Measurements from ENCODE around the gene FSIP1. TPM values are rescaled to one million over a fixed set of nuclear protein-coding genes. Genes with fewer than 3 reads are reported as not detected.

Gene FSIP1
- total and polyA plus RNA-seq, 9 of the 15 experiments (the other 6 are each of a cell fraction or from before 2014, with no cell fraction given), result 0.07 to 0.51 (median 0.29) TPM

GRCh38 chr15:39555885-39556284 is 226.8 kb downstream of the FSIP1 start (continued):
- TF ChIP-seq ZBTB43 (CRISPR knock-in tag; IDR thresholded peaks at IDR 0.05) (no peak), ZNF445 (CRISPR knock-in tag; IDR thresholded peaks at IDR 0.05; ENCODE audit: low read depth) (no peak)

DNA sequence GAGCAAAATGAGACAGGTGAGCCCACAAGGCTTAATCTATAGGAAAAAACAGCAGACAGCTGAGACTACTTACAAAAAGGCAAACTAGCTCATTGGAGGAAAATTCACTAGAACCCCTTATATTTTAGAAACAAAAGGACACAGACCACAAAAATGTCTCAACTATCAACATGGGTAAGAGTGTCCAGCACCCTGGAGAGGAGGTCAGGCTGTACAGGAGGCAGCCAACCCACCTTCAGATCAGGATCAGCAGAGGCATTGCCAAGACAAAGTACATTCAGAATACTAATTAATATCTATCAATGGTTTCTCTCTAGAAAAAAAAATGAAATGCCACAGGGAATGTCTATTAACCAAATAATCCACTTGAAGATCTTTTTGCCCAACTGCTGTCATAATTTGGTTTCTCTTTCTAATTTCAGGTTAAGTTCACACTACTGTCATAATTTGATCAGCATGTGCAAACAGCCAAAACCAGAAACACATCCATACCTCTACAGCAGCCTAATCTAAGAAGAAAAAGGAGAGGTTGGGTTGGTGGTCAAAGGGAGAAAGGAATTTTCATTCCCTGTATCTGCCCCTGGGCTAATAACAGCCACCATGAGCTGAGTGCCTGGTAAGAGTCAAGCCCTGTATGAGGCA is 227.8 kb downstream of the FSIP1 start:
- Histone ChIP-seq H3K4me2 (ENCODE audit: insufficient read depth, low read length) (no peak overlapping the region), H3K27me3 (ENCODE audit: control insufficient read depth in 2 of 2, insufficient read depth in 2 of 2, low read length in 2 of 2) (peaks cover 10 to 16% of the 10 kb centered on the region in 2 experiments; a peak in 4 of 5 replicates), H3K27ac (ENCODE audit: extremely low read depth, low read depth, low read length) (no peak overlapping the region), H3K4me1 (replicated peaks in 1 of 2; ENCODE audit: control insufficient read depth in 2 of 2, insufficient read depth in 2 of 2, low read length in 2 of 2) (no peaks in the 10 kb centered on the region), H3K9me3 (replicated peaks; ENCODE audit: control insufficient read depth, insufficient read depth, low read depth, low read length) (no peaks in the 10 kb centered on the region), H3K79me2 (ENCODE audit: control insufficient read depth, insufficient read depth, low read length) (no peaks in the 10 kb centered on the region), H3K36me3 (ENCODE audit: control insufficient read depth, insufficient read depth, low read length) (no peaks in the 10 kb centered on the region), H3K9me1 (ENCODE audit: control insufficient read depth, insufficient read depth, low read length) (no peaks in the 10 kb centered on the region), H3K4me3 (no peak overlapping the region), H2AFZ (ENCODE audit: low read depth, low read length) (no peak overlapping the region), H3K9ac (ENCODE audit: insufficient read depth in 1 of 2, low read depth in 2 of 2, low read length in 2 of 2) (no peak overlapping the region), H4K20me1 (replicated peaks; ENCODE audit: control insufficient read depth, insufficient read depth, low read length) (no peaks in the 10 kb centered on the region)
- no peak for FAIRE-seq
- ChIA-PET CTCF (ENCODE audit: low intra/inter-chr PET ratio) (no interaction called here), POLR2A (no interaction called here)
- in situ Hi-C loops (cut with MboI) (no loop called here), intact Hi-C loops (cut with micrococcal nuclease) (no loop called here)
- TF ChIP-seq TEAD4 (IDR thresholded peaks at IDR 0.05; ENCODE audit: low read length) (no peak), TEAD4 (CRISPR knock-in tag; IDR thresholded peaks at IDR 0.05; ENCODE audit: borderline replicate concordance) (no peak)
- BruUV-seq (replicated peaks), result no TSS peak
- DNase-seq (ENCODE audit: extremely low read depth in 1 of 4, low spot score in 3 of 4), result no peak
- no peak for ATAC-seq

Measured in K562 (cell line).